Fibroblast of the aortic adventitia (primary cell): ENCODE measurements around the gene GRIK4. TPM values are rescaled to one million over a fixed set of nuclear protein-coding genes. Genes with fewer than 3 reads are reported as not detected.

Experiments used
- DNase-seq: peaks from one replicate; pipeline ENCODE4 v3.0.0-alpha.2; 2010; ENCODE audit warnings: low read depth
- H3K4me3 ChIP-seq: 2 replicates; pipeline ENCODE4 v1.5.1; 2011; ENCODE audit warnings: low read depth, mild to moderate bottlenecking, control low read depth, low read length, moderate library complexity
- total RNA-seq: library from RNA; depleted of rRNA; stranded (reverse); fragments of >200 nt; gene quantifications from 2 replicates; pipeline ENCODE4 v1.2.3, GENCODE V29; 2012; ENCODE audit warnings: low replicate concordance
- TF ChIP-seq, protein P1 (sequence below): IDR thresholded peaks from 2 replicates; pipeline ENCODE4 v1.5.1; 2011; ENCODE audit warnings: mild to moderate bottlenecking, low read length, control low read depth, inconsistent platforms; ENCODE audit not compliant: insufficient read depth

The GRIK4 gene
- total RNA-seq, 1 donor: not detected

DNA sequence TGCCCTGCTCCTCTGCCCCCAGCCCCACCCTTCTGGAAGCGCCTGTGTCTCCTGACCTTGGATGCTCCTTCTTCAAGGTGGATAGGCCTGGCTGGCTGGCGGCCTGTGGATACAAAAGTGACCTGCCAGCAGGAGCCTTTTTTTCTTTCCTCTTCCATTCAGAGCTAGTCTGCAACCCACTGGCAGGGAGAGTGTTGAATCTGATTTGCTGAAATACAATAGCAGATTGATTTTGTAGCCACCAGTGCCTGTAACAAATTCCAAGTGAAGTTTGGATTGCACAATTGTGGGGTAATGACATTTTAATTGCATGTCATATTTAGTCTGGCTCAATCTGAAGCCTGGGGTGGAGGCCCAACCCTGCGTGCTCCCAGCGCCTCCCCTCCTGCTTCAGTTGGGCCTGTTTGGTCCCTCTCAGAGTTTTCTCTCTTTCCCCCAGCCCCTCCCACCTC lies 97.2 kb downstream of the GRIK4 start:
- H3K4me3 ChIP-seq: no peak overlapping the region
- peak; percentile 22 for DNase-seq
- TF ChIP-seq, protein P1, sequence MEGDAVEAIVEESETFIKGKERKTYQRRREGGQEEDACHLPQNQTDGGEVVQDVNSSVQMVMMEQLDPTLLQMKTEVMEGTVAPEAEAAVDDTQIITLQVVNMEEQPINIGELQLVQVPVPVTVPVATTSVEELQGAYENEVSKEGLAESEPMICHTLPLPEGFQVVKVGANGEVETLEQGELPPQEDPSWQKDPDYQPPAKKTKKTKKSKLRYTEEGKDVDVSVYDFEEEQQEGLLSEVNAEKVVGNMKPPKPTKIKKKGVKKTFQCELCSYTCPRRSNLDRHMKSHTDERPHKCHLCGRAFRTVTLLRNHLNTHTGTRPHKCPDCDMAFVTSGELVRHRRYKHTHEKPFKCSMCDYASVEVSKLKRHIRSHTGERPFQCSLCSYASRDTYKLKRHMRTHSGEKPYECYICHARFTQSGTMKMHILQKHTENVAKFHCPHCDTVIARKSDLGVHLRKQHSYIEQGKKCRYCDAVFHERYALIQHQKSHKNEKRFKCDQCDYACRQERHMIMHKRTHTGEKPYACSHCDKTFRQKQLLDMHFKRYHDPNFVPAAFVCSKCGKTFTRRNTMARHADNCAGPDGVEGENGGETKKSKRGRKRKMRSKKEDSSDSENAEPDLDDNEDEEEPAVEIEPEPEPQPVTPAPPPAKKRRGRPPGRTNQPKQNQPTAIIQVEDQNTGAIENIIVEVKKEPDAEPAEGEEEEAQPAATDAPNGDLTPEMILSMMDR: no peak

DNA sequence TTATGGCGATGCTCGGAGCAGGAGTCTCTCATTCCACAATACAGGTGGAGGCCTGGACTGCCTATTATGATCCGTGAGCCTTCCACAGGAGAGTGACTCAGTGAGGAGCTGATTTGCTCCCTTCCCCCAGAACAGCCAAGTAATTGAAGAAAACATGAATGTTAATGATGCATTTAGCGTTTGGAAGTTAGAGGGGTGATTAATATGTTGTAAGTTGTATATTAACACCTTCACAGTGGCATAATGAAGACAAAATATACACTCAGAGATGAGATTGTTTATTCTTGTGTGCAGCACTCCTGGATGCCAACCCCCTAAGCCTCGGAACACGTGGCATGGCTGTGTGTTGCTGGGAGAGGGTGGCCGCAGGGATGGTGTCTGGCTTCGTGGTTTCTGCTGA lies 98.6 kb downstream of the GRIK4 start:
- TF ChIP-seq, protein P1: no peak
- no peak overlapping the region for H3K4me3 ChIP-seq
- no peak for DNase-seq

DNA sequence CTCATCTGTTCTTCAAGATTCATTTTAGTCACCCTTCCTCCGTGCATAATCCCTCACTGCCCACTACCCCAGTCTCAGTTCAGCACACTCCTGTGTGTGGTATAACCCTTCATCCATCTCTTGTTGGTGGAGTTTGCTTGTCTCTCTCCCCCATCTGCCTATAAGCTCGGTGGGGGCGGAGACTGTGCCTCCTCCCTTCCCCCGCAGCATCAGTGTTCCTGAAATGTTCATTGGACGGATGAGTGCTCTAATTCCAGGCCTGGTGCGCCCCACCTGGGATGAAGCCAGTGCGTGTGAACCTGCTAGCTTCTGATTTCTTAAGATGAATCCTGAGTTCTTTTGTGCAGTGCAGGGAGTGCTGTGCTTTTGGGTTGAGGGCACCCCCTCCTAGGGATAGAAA lies 100.0 kb downstream of the GRIK4 start:
- DNase-seq: no peak
- H3K4me3 ChIP-seq: no peak overlapping the region
- TF ChIP-seq, protein P1: no peak

DNA sequence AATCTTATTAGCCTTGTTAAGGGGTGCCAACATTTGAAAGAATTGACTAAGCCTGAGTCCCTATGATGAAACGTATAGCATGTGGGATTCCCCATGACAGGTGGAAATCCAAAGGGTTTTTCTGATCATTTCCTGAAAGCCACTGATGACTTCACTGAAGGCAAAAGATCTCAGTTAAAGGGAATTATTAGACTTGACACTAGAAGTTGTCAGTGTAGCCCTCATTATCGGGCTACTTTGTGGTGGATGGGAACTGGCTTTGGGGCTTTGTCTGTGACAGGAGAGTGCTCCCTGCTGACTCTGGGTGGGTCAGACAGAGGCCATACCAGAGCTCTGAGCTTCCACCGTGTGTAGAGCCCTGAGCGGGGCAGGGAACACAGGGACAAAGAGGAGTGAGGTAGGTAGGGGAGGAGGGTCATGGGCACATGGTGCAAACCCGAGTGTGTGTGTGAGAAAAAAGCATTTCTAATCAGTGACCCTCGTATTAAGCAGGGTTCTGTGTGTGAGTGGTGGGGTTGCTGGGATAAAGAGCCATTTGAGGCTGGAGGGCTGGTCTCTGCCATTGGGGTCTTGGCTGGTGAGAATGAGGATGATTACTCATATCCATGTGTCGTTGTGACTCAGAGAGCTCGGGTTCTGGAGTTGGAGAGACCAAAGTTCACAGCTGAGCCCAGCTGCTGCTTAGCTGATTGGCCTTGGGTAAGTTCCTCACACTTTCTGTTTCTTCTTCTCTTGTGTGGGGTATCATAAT lies 101.1 kb downstream of the GRIK4 start:
- no peak overlapping the region for H3K4me3 ChIP-seq
- TF ChIP-seq, protein P1: no peak
- DNase-seq: no peak

DNA sequence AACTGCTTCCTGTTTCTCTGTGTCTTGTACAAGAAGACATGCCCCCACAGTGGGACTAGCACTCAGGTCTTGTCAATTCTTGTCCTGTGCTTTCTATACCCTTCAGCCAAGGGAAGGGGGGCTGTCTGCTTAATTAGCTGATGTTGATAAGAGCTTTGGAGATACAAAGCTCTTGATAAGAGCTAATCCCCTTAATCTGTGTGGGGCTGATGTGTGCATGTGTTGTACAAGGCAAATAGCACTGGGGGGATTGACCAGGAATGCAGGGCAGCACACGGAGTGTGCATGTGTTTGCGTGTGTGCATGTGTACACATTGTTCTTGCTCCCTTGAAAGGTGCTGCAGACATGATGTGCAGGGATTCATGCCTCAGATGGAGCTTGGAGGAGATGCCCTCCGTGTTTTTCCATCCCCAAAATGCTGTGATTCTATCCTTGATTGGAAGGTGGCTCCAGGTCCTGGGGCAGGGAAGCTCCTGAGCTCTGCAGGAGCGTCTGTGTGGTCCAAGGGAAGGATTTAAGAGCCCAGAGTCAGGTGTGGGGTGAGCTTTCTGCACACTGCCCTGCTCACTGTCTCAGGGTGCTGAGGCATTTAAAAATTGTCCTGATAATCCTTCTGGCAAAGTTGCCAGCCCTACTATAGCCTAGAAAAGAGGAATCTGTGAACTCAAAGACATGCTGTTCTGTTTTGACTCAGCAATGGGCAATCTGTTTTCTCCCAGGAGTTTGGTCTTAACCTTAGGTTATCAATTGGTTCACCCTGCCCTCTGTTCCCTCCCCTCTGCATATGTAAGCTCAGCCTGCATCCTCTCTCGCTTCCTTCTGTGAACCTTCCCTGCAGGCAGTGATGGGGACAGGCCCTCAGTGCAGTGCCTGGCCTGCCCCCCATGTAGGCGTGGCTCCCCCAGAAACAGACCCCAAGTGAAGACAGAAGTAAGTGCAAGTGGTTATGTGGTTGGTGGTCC lies 102.0 kb downstream of the GRIK4 start:
- DNase-seq: no peak
- H3K4me3 ChIP-seq: no peak overlapping the region

DNA sequence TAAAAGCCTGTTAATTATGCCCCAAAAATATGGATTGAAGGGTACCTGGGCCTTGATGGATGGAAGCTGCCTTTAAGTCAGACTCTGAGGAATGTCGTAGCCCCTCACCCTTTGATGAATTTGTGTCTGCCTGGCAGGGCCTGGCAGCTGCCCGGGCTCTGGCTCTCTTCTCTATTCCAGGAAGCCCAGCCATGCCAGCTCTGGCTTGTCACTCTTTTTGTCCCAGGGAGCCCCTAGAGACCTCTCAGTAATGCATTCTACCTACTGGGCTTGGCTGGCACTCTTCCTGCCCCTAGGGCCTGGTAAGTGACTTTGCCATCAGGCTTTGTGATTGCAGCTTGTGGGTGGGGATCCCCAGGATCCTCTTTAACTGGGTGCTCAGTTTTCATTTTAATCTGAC lies 103.8 kb downstream of the GRIK4 start:
- no peak for DNase-seq
- TF ChIP-seq, protein P1: no peak
- H3K4me3 ChIP-seq: no peak overlapping the region

More for the DNA sequence above, 102.0 kb downstream of the GRIK4 start:
- TF ChIP-seq, protein P1: no peak
